Epithelial cell of prostate (primary cell): ENCODE data around the gene LTB4R2.
A peak's percentile ranks its signal among the peaks of the same experiment; 100 is the strongest.

ENCODE experiments used
- DNase-seq: peaks from one replicate; pipeline ENCODE4 v3.0.0-alpha.2; 2011; ENCODE audit warnings: low read depth, low spot score
- H3K27ac ChIP-seq: fragments of 450-650 bp; 2 replicates; pipeline ENCODE4 v1.5.1; 2017; ENCODE audit warnings: mild to moderate bottlenecking

The LTB4R2 gene

DNA sequence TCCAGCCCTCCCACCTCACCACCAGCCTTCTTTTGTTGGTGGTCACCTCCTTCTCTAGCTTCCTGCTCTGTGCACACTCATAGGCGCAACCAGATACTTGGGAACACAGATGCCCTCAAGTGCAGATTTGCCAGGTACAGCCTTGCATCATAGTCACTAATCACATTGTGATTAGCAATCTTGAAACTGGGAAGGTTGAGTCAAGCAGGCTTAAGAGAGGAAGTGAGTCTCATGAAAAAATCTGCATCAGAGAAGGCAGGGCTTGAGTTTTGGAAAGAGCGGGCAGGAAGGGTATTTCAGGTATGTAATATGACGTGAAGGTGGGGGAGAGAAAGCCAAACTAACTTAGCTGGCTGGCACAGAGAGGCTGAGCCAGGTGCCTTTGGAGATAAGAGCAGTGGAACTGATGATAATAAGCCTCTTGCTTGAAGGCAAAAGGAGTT, 35.8 kb upstream of the LTB4R2 start:
- peak; percentile 99 for DNase-seq
- H3K27ac ChIP-seq: peak overlapping the region; percentile 100

DNA sequence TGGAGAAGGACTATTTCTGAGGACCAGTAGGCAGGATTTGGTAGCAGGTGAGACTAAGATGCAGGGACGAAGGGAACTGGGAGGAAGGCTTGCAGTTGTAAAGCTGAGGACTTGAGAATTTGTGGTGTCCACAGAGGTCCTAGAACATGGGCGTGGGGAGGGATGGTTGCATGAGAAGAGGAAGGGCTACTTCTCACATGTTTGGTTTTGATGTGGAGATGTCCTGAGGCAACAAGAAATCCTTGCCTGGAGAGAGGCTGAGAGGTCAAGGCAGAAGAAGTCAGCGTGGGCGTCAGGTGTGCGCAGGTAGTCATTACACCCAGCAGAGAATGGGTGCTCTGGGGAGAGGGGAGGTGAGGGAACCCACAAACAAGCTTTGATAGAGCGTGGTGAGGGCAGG, 32.9 kb upstream of the LTB4R2 start:
- DNase-seq: no peak

DNA sequence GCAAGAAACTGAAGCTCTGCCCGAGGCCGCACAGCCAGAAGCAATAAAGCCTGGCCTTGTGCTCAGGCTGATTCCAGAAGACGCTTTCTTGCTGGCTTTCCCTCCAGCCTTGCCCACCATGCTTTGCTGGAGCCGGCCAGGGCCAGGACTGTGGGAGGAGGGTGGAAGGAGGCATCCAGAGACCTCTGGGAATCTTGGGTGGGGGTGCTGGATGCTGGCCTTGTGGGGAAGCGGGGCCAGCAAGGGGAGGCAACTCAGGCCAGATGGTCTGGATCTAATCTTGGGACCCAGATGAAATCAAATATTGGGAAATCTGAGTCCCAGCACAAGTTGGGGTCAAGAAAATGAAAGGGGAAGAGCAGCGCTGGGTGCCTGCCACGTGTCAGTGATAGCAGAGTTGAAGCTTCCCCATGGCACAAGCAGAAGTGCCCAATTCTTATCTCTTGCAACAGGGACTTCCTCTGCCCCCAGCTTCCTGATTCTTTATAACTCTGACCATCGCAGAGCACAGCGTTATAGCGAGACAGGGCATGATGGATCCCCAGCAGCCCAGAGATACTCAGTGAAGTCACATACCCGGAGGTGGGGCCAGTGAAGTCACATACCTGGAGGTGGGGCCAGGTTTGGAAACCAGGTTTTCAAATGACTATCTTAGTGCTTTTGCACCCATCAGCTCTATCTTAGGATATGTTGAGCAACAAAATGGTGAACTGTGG, 32.2 kb upstream of the LTB4R2 start:
- no peak for DNase-seq
- H3K27ac ChIP-seq: no peak overlapping the region

More for the DNA sequence above, 32.9 kb upstream of the LTB4R2 start:
- H3K27ac ChIP-seq: no peak overlapping the region

DNA sequence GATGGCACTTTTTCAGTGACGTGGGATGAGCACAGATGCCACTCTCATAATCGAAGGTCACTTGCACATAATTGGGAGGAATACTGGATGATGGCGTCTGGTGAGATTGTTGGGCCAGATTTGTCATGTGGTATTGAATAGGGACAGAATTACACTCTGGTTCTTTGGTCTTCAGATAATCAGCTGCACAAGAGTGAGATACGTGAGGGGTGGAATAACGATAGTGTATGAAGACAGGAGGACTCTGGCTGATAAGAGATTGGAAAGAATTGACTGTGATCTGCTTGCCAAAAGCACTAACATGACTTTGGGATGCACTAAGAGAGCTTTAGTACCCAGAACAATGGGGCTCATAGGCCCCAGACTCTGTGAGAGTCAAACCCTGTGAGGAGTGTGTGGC, 31.5 kb upstream of the LTB4R2 start:
- H3K27ac ChIP-seq: peak overlapping the region; percentile 84
- no peak for DNase-seq

DNA sequence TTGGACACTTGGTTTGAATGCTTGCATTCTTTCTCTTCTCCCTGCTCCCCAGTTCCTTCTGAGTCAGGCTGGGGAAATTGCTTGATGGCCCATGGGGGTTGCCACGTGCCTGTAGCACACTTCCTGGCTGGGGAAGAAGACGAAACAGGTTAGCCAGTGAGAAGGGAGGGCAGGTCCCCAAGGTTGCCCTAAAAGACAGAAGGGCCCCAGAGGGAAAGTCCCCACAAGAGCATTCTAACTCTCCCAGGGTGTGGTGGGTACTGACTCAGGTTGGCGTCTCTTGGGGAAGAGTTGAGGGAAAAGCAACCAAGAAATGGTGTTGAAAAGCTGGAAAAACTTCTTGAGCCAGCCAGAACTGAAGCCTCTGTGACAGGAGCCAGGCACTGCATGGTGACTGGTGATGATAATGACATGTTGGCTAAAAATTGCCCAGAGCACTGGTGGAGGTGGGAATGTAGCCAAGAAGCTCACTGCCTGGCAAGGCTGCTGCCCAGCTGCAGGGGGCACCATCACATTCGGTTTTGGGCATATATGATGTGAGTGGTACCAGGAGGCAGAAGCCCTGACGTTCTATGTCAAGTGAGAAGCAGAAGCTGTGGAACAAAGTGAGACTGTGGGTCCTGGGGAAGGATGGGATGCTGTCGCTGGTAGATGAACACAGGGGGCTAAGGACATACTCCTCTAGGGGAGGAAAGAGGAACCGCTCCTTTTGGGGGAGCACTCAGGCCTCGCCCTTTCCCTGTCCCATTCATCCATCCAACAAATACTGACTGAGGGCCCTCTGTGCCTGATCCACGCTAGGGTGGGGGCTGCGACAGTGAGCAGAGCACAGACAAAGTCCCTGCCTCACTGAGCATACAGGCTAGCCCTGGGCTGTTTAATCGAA, 30.4 kb upstream of the LTB4R2 start:
- H3K27ac ChIP-seq: peak overlapping the region; percentile 84
- peak; percentile 39 for DNase-seq

DNA sequence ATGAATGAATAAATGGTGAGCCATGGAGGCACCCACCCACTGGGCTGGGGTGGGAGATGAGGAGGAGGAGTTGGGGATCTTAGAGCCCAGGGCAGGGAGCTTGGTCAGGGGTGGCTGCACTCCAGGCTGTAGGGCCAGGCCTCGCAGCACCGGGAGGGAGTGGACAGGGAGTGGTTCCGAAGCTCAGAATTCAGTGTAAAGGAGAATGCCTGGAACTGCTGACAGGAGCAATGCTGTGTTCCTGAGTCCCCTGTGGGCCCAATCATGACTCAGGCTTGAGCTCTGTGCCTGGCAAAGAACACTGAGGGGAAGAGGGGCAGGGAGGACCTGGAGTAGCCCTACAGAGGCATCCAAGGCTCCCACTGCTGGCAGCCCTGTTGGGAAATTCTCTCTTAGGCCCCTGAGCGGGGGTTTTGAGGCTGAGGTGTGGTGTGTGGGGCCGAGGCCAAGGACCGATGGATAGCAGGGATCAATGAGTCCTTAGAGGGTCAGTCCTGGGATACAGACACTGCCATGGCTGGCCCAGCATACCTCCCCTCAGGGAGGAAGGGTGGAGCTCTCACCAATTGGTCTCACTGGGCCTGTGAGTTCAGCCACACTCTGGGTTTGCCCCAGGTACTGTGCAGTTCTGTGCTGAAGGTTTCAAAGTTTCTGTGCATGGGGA, 29.0 kb upstream of the LTB4R2 start:
- peak overlapping the region; percentile 84 for H3K27ac ChIP-seq
- DNase-seq: no peak

DNA sequence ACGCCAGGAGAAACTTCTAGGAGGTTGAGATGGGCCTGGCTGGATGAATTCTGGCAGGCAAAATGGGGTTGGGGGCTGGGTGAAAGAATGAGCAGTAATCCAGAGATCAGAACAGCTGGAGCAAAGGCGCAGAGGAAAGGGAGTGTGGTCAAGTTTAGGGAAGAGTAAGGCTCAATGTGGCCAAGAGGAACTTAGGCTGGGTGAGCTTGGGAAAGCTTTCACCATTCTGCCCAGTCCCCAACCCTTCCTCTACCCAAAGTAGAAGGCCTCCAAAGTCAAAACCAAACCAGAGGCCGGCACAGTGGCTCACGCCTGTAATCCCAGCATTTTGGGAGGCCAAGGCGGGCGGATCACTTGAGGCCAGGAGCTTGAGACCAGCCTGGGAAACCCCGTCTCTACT, 28.3 kb upstream of the LTB4R2 start:
- H3K27ac ChIP-seq: peak overlapping the region; percentile 84
- DNase-seq: no peak

DNA sequence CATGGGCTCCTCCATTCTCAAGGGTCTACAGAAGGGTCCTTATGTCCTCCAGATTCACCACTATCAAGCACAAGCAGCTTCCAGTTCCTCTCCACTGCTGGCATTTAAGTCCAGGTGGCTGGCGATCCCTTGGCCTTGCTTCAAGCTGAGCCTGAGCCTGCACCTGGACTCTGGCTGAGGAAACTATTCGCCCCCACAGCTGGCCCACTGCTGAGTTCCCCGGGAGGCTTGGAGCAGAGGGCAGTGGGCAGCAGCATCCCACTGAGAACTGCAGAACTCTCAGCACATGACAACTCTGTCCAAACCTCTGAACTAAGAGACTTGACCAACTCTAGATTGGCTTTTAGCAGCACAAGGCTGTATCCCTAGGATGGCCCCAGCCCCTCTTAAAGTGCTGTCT, 27.2 kb upstream of the LTB4R2 start:
- DNase-seq: no peak

DNA sequence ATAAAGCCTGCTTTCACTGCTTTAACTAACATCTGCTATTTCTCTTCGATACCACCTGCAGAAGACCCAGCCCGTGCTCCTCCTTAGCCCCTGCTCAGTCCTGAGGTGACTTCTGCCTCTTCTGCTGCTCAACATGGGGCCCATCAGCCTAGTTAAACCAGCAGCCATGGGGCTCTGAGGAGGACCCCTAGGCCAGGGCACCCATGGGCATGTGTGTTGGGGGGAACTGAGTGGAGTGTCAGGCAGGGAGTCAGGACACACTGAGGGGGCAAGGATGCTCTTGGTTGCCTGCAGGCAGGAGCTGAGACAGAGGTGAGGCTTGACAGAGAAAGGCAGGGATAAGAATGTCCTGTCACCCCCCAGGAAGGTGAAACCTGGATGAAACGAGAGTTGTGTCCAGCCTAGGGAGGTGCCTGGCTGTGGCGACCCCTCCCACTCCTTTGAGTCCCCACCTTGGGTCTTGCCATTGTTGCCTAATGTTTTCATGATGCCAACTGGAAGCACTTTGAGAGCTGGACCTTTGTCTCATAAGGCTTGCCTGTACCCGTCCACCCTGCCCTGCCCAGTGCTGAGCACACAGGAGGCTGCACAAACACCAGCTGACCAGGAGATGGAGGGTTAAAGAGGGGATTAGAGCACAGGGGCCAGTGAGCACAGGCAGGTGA, 26.0 kb upstream of the LTB4R2 start:
- peak overlapping the region; percentile 67 for H3K27ac ChIP-seq
- no peak for DNase-seq

More for the DNA sequence above, 27.2 kb upstream of the LTB4R2 start:
- H3K27ac ChIP-seq: no peak overlapping the region

DNA sequence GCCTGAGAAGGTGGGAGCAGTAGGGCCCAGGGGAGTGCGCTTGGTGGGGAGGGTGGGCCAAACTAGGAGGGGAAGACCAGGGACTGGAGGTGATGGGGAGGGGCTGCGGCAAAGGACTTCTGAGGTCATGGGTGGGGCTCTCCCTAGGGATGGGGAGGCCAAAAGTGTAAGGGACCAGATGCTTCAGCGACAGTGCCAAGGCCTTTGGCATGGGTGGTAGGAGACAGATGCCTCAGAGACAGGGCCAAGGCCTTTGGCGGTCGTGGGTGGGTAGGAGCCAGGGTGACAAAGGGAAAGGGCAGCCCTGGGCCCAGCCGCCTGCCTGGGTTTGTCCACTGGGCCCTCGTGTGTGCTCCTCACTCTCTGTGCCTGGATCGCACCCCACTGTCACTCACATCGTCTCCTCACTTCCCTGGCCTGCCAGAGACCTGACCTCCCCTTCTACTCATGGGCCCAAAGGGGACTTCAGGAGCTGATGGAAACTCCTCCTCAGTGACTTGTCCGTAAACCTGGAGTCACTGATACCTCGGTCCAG, 25.4 kb upstream of the LTB4R2 start:
- H3K27ac ChIP-seq: peak overlapping the region; percentile 67
- DNase-seq: no peak

DNA sequence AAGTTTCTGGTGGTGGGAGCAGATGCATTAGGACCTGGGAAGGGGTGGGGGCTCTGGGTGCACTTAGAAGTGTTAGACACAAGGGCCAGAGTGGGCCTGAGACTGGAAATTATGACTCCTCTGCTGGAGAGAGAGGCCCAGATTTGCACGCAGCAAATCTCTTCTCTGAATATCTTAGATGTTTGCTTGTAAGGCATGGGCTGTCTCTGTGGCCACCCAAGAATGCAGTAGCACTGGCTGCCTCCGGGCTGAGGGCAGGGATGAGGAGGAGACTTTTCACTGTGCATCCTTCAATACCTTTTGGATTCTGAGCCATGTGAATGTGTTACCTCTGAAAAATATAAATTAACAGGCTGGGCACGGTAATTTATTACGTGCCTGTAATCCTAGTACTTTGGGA, 24.6 kb upstream of the LTB4R2 start:
- peak overlapping the region; percentile 67 for H3K27ac ChIP-seq
- DNase-seq: no peak

DNA sequence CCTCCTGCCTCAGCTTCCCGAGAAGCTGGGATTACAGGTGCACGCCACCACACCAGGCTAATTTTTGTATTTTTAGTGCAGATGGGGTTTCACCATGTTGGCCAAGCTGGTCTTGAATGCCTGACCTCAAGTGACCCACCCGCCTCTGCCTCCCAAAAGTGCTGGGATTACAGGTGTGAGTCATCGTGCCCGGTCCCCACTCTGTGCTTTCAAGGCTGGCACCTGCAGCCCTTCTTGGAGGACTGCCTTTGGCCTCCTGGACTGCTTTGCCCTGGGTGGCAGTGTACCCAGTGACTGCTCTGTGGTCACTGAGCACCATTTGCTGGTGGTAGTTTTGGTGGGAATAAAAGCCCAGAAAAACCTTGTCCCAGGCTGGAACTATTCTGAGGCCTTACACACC, 22.9 kb upstream of the LTB4R2 start:
- DNase-seq: no peak
- peak overlapping the region; percentile 4 for H3K27ac ChIP-seq

DNA sequence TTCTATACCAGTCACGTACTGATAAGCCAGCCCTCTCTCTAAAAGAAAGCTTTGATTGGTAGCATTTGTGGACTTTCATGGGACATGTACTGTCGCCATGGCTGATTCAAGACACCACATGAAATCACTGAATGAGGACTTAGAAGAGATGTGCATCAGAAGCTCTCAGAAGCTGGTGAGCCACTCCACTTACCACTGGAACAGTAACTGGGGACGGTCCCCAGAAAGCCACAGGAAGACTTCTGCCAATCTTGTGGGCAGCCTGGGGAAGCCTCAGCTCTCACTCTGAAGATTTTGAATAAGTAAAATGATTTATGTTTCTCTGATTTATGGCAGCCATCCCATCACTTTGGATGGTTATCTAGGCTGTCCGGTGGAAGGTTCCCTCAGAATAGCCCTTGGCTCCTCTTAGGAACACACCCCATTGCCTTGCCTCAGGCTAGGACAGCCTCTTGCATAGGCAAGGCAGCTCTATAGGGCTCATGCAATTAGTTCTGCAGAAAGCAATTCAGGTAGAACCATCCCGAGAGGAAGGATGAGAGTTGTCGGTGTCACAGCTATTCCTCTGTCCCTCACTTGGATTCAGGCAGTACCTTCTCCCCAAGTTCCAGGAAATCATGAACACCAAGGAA, 20.2 kb upstream of the LTB4R2 start:
- no peak for DNase-seq
- H3K27ac ChIP-seq: no peak overlapping the region

DNA sequence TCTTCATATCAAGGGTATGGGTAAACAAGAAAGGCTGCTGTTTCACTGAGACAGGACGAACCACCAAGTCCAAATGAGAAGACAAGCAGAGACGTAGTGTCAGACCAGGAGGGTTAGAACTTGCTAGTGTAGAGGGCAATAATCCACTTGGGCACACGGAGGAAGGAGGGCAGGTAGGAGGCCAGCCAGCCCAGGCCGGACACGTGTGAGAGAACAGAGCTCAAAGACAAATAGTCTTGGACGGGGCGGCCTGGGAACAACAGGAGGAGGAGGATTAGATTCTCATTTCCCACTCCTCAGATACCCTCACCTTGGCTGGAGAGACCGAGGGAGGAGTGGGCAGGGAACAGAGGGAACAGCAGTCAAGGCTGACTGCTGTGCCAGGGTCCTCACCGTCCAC, 19.2 kb upstream of the LTB4R2 start:
- DNase-seq: no peak
- H3K27ac ChIP-seq: no peak overlapping the region

DNA sequence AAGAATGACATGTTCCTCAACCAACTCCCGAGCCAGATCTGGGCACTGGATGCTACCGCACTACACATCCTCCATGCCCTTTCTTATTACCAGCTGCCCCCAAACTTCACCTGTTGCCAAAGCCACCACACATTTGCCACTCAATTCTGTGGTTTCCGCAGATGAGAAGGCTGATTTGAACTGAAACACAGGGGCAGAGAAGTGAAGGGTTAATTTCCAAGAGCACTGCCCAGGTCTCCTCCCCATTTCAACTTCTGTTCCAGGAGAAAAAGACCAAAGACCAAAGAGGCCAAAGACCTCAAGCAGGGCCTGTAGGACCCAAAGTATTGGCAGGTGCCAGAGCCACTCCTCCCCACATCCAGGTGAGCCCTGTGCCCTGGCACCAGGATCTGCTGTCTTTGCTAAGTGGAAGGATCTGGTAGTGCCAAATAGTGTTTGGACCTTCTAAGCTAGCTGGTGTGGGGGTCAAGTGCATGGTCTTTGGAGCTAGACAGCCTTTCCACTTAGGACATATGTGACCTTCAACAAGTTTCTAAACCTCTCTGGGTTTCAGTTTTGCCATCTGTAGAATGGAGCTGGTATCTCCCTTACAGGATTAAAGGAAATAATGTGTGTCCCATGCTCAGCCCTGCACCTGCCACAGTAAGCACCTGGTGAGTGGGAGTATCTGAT, 18.4 kb upstream of the LTB4R2 start:
- H3K27ac ChIP-seq: no peak overlapping the region
- no peak for DNase-seq

DNA sequence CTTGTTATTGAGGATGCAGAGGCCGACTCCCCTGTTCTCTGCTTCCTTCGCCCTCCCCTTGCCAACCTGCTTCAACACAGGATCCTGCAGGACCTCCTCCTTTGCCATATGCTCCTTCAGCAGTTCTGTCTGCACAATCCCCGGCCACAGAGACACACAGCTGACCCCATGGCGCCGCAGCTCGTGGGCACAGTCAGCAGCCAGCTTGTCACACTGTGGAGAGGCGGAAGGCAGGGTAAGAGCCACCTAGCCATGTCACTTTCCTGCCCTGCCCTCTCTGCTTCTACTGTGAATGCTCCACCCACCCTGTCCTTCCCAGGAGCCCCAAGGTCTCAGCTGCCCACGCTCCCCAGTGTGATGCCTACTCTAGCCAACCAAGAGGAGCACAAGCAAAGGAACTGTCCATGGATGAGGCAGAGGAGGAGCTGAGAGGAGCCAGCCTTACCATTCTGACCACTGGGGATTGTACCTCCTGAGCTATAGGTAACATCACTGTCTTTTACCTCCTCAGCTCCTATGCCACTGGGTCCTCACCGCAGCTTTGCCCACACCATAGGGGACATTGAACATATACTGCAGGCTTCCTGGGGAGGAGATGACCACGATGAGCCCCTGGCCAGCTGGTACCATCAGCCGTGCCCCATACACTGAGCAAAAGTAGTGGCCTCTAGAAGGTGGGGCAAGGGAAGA, 17.7 kb upstream of the LTB4R2 start:
- no peak overlapping the region for H3K27ac ChIP-seq
- no peak for DNase-seq

DNA sequence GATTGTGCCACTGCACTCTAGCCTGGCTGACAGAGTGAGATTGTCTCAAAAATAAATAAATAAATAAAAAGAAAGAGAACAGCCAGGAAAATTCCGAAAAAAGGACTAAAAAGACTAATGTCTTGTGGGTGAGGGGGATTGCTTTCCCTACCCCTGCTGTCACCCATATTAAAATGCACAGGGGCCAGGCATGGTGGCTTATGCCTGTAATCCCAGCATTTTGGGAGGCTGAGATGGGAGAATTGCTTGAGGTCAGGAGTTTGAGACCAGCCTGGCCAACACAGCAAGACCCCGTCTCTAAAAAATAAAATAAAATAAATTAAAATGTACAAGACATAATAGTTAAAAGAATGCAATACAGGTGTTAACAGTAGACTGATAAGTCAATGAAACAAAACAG, 16.4 kb upstream of the LTB4R2 start:
- no peak for DNase-seq
- H3K27ac ChIP-seq: no peak overlapping the region

DNA sequence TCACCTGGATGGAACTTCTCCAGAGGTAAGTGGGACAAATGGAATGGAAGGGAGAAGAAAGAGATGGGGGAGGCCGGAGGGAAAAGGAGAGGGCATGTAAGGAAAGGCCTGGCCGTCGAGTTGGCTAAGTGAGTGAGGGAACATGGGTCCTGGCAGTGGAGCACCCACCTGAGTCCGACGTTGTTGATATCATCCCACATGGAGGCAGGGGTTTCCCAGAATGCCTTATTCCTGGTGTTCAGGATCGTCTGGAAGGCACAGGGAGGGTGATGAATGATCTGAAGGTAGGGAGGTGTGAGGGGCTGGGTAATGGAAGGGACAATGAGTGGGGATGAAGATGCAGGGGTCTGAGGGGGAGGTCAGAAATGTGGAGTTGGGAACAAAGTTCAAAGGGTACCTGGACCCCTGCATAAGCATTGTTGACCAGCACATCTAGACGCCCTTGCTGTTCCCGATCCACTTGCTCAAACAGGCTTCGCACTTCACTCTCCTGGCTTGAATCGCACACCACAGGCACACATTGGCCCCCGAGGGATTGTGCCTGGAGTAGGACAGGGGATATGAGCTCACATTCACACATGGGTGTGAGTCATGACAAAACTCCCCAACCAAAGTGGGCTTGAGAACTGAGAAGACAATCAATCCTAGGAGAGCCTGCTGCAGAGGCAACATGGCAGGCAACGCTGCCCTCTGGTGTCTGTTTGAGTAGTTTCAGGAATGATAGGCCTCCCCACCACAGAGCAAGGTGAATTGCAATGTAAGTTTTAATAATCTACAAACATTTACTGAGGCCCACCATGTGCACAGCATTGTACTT, 13.4 kb upstream of the LTB4R2 start:
- H3K27ac ChIP-seq: peak overlapping the region; percentile 98
- DNase-seq: peak; percentile 81
